GM18505 (cell line): ENCODE measurements around the gene PIGQ.

Source experiments
- ATAC-seq: cut with Tn5 transposase; IDR thresholded peaks from one replicate; pipeline ENCODE4 v1.9.1; 2021; ENCODE audit not compliant: unreplicated experiment
- POLR2A ChIP-seq: IDR thresholded peaks from 4 replicates; pipeline ENCODE4 v1.6.1; 2011; ENCODE audit warnings: borderline replicate concordance; ENCODE audit not compliant: insufficient read depth, insufficient read length; ENCODE audit errors: extremely low read depth

The PIGQ gene

GRCh38 chr16:628321-629061 lies 58.7 kb downstream of the PIGQ start:
- TF ChIP-seq POLR2A, result no peak
- no peak for ATAC-seq

- no peak for ATAC-seq
These were observed 59.5 kb downstream of the PIGQ start for GRCh38 chr16:629185-629832.

GRCh38 chr16:629833-630248 lies 60.1 kb downstream of the PIGQ start:
- no peak for ATAC-seq

More at GRCh38 chr16:629185-629832, 59.5 kb downstream of the PIGQ start:
- TF ChIP-seq POLR2A, result no peak

GRCh38 chr16:630249-630814 lies 60.6 kb downstream of the PIGQ start:
- no peak for ATAC-seq
- TF ChIP-seq POLR2A, result no peak

More at GRCh38 chr16:629833-630248, 60.1 kb downstream of the PIGQ start:
- TF ChIP-seq POLR2A, result no peak

GRCh38 chr16:630815-631405 lies 61.1 kb downstream of the PIGQ start, which contains the start of gene WFIKKN1:
Gene WFIKKN1, plus strand, starts transcription at chr16:630985. Its CDS starts 269 bp downstream, at chr16:631254.
- TF ChIP-seq POLR2A, result no peak
- no peak for ATAC-seq

- no peak for ATAC-seq
These were observed 62.1 kb downstream of the PIGQ start for GRCh38 chr16:631808-632358.

GRCh38 chr16:632486-633335 lies 62.9 kb downstream of the PIGQ start:
- peak; percentile 1 for TF ChIP-seq POLR2A
- ATAC-seq, result no peak

More at GRCh38 chr16:631808-632358, 62.1 kb downstream of the PIGQ start:
- TF ChIP-seq POLR2A, result no peak

GRCh38 chr16:633336-634050 lies 63.7 kb downstream of the PIGQ start:
- ATAC-seq, result no peak
- TF ChIP-seq POLR2A, result no peak
